HG02571 (cell line): Measurements from ENCODE around the gene PARD3B.
"Not testable (repeated sequence)": the region's sequence is repeated elsewhere in the genome, so short reads cannot be mapped to it uniquely, and the experiment has no call there.

Experiments
- ATAC-seq: cut with Tn5 transposase; IDR thresholded peaks from one replicate; pipeline ENCODE4 v1.9.1; 2021; ENCODE audit warnings: mild to moderate bottlenecking, moderate library complexity; ENCODE audit not compliant: unreplicated experiment

Gene PARD3B

DNA sequence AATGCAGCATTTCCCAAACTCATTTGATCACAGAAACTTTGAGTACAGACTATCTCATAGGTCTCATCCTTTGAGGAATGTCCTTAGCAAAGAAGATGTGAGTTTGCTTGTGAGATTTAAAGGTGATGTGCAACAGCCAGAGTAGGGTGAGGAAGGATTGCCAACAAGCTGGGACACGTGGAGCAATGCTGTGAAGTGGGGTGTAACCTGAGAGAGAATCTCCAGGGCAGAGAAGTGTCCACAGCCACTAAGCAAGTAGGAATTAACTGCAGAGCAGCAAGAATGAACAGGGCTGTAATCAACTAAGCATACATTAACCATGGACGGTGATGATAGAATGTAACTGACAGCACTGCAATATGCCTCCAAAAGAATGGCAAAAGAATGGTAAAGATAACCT lies 667.1 kb downstream of the PARD3B start:
- ATAC-seq, result no peak

- no peak for ATAC-seq
Observed at GRCh38 chr2:205216092-205216491, 670.8 kb downstream of the PARD3B start.

- no peak for ATAC-seq
Observed at GRCh38 chr2:205216580-205216979, 671.3 kb downstream of the PARD3B start.

DNA sequence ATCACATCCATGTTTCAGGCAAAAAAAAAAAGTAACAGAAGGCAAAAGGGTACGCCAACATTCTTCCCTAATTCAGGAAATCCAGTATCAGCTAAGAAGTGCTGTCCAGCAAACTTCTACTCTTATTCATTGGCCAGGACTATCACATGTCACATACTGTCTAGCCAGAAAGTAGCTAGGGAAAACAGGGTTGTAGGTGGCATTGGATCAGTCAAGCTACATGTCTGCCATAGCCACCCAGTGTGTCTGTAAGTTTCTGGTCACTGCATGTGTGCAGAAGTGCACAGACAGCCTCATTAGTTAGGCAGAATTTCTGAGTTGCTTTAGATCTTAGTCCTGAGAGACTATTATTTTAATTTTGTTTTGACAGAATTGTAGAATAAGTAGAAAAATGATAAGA lies 671.7 kb downstream of the PARD3B start:
- no peak for ATAC-seq

DNA sequence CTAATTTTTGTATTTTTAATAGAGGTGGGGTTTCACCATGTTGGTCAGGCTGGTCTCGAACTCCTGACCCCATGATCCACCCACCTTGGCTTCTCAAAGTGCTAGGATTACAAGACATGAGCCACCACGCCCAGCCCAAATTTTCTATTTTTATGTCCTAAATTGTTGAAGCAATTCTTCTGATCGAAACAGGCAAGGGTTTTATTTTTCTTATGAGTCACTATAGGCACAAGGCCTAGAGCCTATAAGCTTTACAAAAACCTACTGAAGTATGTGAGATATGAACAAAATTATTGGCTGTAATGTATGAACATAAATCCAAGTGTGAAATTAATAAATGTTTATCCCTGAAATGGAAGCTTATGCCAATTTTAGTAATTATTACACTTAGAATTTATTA lies 672.8 kb downstream of the PARD3B start:
- no peak for ATAC-seq

- not testable (repeated sequence) for ATAC-seq
Observed at GRCh38 chr2:205218816-205219215, 673.5 kb downstream of the PARD3B start.

DNA sequence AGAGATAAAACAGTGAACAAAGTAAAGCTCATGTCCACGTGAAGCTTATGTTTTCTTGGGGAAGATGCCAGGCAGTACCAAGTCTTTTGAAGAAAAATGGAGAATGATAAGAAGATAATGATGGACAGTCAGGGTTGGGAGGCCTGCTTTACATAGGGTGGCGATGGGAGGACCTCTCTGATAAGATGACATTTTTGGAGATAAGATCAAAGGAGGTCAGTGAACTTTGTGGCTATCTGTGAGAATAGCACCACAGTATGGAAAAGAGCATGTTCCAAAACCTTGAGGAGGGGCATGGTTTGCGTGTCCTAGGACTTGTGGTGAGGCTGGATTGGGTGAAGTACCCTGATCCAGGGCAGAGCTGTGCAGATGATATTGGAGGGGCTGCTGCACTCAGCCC lies 675.3 kb downstream of the PARD3B start:
- no peak for ATAC-seq

DNA sequence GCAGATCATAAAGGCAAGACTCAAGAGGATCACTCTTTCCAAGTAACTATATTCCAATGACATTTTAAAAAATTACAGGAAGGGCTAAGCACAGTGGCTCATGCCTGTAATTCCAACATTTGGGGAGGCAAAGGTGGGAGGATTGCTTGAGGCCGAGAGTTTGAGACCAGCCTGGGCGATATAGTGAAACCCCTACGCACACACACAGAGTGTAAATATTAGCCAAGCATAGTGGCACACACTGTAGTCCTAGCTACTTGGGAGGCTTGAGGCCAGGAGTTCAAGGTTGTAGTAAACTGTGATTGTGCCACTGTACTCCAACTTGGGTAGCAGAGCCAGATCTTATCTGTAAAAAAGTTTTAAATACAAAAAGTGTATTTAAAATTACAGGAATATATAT lies 686.8 kb downstream of the PARD3B start:
- ATAC-seq, result no peak

GRCh38 chr2:205235434-205235833 lies 690.2 kb downstream of the PARD3B start:
- ATAC-seq, result no peak

DNA sequence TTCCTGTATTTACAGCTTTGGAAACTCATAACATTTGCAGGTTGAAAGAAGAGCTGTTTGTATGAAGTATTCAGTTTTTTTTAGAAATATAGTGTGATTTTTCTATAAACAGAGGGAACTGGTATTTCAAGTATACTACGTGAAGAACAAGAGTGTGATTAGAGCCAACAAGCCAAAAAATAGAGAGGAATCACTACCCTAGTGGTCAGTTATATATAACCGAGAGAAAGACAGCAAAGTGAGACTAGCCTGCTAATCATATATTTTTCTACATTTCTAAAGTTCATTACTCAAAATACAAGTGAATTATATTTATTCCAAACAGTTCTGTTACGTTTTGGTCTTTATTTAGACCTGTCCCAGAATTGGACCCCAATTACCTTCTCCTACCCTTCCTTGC lies 692.2 kb downstream of the PARD3B start:
- no peak for ATAC-seq

- ATAC-seq, result no peak
Observed at GRCh38 chr2:205245001-205245400, 699.7 kb downstream of the PARD3B start.

DNA sequence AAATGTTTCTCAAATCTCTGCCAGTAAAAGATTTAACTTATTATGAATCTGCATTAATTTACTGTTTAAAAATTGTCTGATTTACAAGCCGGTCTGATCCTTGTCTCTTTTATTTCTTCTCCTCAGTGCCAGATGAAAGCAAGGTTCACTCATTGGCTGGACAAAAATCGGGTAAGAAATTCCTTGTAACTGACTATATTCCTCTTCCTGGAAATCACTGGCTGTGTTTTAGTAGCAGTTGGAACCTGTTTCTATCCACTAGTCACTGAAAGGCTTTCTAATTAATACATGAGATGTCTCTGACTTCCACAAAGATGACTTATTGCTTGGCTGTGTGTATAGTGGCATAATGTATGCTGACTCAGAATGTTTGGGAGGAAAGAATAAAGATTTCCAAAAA lies 700.4 kb downstream of the PARD3B start:
- ATAC-seq, result no peak

DNA sequence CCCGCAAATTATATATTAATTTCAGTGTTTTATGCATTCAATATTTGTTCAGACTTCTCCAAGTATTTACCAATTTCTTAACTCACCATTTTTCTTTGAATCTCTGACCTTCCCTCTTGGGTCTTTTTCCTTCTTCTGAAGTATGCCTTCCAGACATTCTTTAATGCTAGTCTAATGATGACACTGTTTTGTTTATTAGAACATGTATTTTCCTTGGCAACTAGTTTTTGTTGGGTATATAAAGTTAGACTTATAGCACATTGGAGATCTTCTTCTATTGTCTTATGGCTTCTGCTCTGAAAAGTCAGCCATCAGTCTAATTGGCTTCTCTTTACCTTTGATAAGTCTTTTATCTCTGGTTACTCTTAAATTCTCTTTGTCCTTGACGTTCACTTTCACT lies 713.8 kb downstream of the PARD3B start:
- ATAC-seq, result no peak

- no peak for ATAC-seq
Observed at GRCh38 chr2:205261516-205262020, 716.3 kb downstream of the PARD3B start.

DNA sequence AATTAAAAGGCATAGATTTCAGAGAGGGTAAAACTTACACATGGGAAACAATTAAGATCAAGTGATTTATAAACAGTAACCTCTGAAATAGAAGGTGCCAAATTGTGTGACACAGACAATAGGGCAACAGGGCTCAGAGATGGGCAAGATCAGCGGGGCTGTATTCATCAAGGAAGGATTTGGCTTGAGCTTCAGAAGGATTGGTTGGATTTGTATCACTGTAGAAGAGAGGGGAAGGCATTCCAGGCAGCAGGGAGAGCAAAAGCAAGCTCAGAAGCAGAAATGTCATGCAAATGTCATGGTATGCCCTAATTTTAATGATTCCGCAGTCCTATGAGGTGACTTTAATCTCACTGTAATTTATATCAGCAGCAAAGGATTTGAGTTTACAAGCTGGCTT lies 722.0 kb downstream of the PARD3B start:
- ATAC-seq, result no peak

DNA sequence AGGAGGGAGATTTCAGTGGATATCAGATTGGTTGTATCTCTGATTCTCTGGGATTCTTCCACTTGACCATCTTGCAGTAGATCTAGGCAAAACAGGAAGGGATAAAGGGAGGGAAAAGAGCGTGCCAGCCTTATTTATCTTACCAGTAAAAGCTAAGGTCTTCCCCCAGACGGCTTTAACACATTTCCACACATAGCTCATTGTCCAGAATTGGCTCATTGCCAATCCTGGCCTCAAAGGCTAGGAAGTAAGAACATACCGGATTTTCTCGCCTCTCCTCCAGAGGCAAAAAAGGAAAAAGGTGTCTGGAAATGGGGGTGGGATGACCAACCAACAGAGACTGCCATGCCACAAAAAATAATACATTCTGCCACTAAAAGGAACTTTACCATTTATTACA lies 725.4 kb downstream of the PARD3B start:
- no peak for ATAC-seq

- no peak for ATAC-seq
Observed at GRCh38 chr2:205273148-205273547, 727.9 kb downstream of the PARD3B start.

DNA sequence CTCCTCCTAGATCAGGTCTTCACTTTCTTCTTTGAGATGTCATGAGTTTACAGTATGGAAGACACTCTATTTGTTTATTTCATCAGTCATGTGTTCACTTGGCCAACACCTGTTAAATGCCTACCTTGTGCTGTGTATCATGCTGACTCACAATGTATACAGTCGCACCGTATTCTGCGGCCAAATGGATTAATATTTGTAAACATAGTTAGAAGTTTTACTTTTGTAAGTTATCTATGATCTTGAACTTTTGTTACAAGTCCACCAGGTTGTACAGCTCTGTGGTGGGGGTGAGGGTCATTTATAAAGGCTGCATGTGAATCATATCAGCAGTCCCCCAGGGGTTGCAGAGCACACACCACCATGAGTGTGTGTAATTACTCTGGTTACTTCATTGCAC lies 728.4 kb downstream of the PARD3B start:
- ATAC-seq, result no peak

GRCh38 chr2:205274801-205275200 lies 729.5 kb downstream of the PARD3B start:
- ATAC-seq, result no peak

- no peak for ATAC-seq
Observed at GRCh38 chr2:205276116-205276777, 731.0 kb downstream of the PARD3B start.

DNA sequence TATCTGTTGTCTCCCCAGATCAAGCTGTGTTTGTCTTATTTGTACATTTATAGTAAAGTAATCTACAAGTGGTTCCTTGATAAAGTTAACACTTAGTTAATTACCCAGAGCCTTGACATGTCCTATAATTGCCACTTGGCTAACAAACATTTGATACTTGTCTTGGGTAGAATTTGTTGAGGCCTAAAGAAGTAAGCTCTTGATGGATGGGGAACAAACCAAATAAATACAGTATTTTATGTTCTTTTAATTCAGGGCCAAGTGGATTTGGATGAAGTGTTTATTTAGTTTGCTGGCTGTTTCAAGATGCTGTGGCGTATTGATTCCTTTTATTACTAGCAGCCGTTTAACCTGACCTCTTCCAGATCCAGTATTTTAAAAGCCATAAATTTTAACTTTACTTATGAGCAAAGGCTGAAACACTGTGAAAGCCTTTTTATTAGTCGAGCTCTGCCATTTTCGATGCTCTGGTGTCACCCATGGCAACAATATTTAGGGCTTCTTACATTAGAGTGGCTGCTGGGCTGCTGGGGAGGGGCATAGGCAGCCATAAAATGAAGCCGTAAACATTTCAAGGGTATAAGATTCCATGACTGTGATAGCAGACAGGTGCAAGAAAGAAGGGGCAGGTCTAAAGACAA lies 735.4 kb downstream of the PARD3B start:
- ATAC-seq, result no peak

DNA sequence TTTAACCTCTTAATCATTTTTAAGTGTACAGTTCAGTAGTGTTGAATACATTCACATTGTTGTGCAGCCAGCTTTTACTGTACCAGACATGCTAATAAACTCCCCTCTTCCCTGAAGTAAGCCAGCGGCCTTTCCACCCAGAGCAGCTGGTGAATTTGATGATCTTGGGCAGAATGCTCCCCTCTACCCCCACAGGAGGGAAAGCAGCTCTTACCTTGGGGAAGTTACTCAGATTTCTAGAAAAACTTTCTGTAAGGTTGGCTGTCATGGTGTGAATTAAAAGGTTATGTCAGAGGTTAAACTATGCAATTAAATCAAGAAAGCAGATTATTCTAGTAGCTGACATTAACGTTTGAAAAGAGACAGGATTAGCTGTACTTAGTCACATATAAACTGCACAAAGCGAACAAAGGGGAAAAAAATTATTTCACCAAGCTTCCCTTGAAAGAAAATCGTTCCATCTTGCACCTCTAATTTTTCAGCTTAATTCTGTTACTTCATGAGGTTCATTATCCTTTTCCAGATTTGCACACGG lies 738.5 kb downstream of the PARD3B start:
- ATAC-seq, result no peak
